GM19351 (cell line): ENCODE results near the gene DLG4.
"Not testable (repeated sequence)": the region's sequence is repeated elsewhere in the genome, so short reads cannot be mapped to it uniquely, and the experiment has no call there.

Experiments used
- ATAC-seq: cut with Tn5 transposase; IDR thresholded peaks from one replicate; pipeline ENCODE4 v1.9.1; 2021; ENCODE audit warnings: mild to moderate bottlenecking, moderate library complexity; ENCODE audit not compliant: unreplicated experiment

DLG4 gene

GRCh38 chr17:7168841-7169564 lies 50.6 kb downstream of the DLG4 start:
- not testable (repeated sequence) for ATAC-seq

GRCh38 chr17:7167832-7168231 lies 51.8 kb downstream of the DLG4 start:
- no peak for ATAC-seq

- ATAC-seq, result no peak
Observed at GRCh38 chr17:7166873-7167272, 52.8 kb downstream of the DLG4 start.

- not testable (repeated sequence) for ATAC-seq
Observed at GRCh38 chr17:7159571-7159970, 60.1 kb downstream of the DLG4 start.

GRCh38 chr17:7158424-7158823 lies 61.2 kb downstream of the DLG4 start:
- not testable (repeated sequence) for ATAC-seq

GRCh38 chr17:7156342-7156940 lies 63.2 kb downstream of the DLG4 start:
- ATAC-seq, result no peak

- no peak for ATAC-seq
Observed at GRCh38 chr17:7147772-7148171, 71.9 kb downstream of the DLG4 start.

GRCh38 chr17:7146115-7146514 lies 73.5 kb downstream of the DLG4 start:
- ATAC-seq, result no peak

- no peak for ATAC-seq
Observed at GRCh38 chr17:7144213-7144612, 75.4 kb downstream of the DLG4 start.

- no peak for ATAC-seq
Observed at GRCh38 chr17:7141824-7142223, 77.8 kb downstream of the DLG4 start.

GRCh38 chr17:7139400-7139799 lies 80.2 kb downstream of the DLG4 start:
- ATAC-seq, result no peak

GRCh38 chr17:7138800-7139381 lies 80.7 kb downstream of the DLG4 start:
- ATAC-seq, result no peak

- ATAC-seq, result no peak
Observed at GRCh38 chr17:7137171-7137943, 82.3 kb downstream of the DLG4 start.
